ENCODE results near the gene MOB3A. TPM values are rescaled to one million over a fixed set of nuclear protein-coding genes. Genes with fewer than 3 reads are reported as not detected.

The MOB3A gene
- total RNA-seq, 5 donors from 2014 or later (not counting 1 experiment from before 2014, with no cell fraction given), result 98.6 to 162 (median 142) TPM

- Histone ChIP-seq H3K4me1 (ENCODE audit: control insufficient read depth in 1 of 2, extremely low read depth in 1 of 2, insufficient read depth in 2 of 2, low read length in 2 of 2) (peaks cover 0 to 7% of the 10 kb centered on the region in 2 experiments), H3K27me3 (replicated peaks in 1 of 2; ENCODE audit: control insufficient read depth in 2 of 2, extremely low read depth in 1 of 2, insufficient read depth in 2 of 2, low read length in 1 of 2) (no peaks in the 10 kb centered on the region), H3K9me3 (no peaks in the 10 kb centered on the region), H3K36me3 (ENCODE audit: control insufficient read depth in 2 of 2, extremely low read depth in 1 of 2, insufficient read depth in 1 of 2, low read length in 1 of 2) (peaks cover 4 to 51% of the 10 kb centered on the region in 2 donors), H3K4me3 (ENCODE audit: control insufficient read depth in 1 of 2, extremely low read depth in 1 of 2, low read length in 1 of 2) (no peak overlapping the region), H3K27ac (ENCODE audit: low read length) (no peak overlapping the region)
- Mint-ChIP-seq H3K9me3 (no peaks in the 10 kb centered on the region), H3K27ac (no peak overlapping the region), H3K36me3 (peaks cover 12% of the 10 kb centered on the region), H3K4me1 (peaks cover 0 to 10% (median 6%) of the 10 kb centered on the region in 3 donors), H3K27me3 (no peaks in the 10 kb centered on the region), H3K4me3 (no peak overlapping the region)
- WGBS (ENCODE audit: insufficient coverage), result 94% methylated on average over 20 of the region's 23 CpGs
- DNase-seq (no peak), ATAC-seq (replicated peaks in 1 of 4) (no peak)
- ChIA-PET CTCF (interaction anchor here in 1 of 2 donors (0.5 kb wide), 1 partner anchor 252 kb away, joined by 6 read pairs; no protein-coding TSS in a partner anchor), POLR2A (interaction anchor here in 1 of 2 donors (0.5 kb wide), 1 partner anchor 182 kb away, joined by 3 read pairs; no protein-coding TSS in a partner anchor)
Measured at GRCh38 chr19:2138061-2138728, 42.1 kb upstream of the MOB3A start.

GRCh38 chr19:2136796-2137195, 40.7 kb upstream of the MOB3A start:
- H3K36me3 Mint-ChIP-seq, result peaks cover 19% of the 10 kb centered on the region
- ATAC-seq (replicated peaks in 1 of 4) (no peak), DNase-seq (no peak)
- Histone ChIP-seq H3K9me3 (no peaks in the 10 kb centered on the region), H3K4me1 (ENCODE audit: control insufficient read depth in 1 of 2, extremely low read depth in 1 of 2, insufficient read depth in 2 of 2, low read length in 2 of 2) (peaks cover 0 to 7% of the 10 kb centered on the region in 2 experiments), H3K27ac (ENCODE audit: low read length) (no peak overlapping the region), H3K27me3 (replicated peaks in 1 of 2; ENCODE audit: control insufficient read depth in 2 of 2, extremely low read depth in 1 of 2, insufficient read depth in 2 of 2, low read length in 1 of 2) (no peaks in the 10 kb centered on the region), H3K36me3 (ENCODE audit: control insufficient read depth in 2 of 2, extremely low read depth in 1 of 2, insufficient read depth in 1 of 2, low read length in 1 of 2) (peaks cover 11 to 63% of the 10 kb centered on the region in 2 donors), H3K4me3 (ENCODE audit: control insufficient read depth in 1 of 2, extremely low read depth in 1 of 2, low read length in 1 of 2) (no peak overlapping the region)
- H3K9me3 Mint-ChIP-seq, result no peaks in the 10 kb centered on the region
- H3K27me3 Mint-ChIP-seq, result no peaks in the 10 kb centered on the region
- no peak overlapping the region for H3K27ac Mint-ChIP-seq
- H3K4me1 Mint-ChIP-seq, result peaks cover 0 to 8% (median 4%) of the 10 kb centered on the region in 3 donors
- H3K4me3 Mint-ChIP-seq, result no peak overlapping the region
- ChIA-PET CTCF (no interaction called here), POLR2A (no interaction called here)
- WGBS (ENCODE audit: insufficient coverage), result 98% methylated on average over 22 of the region's 23 CpGs

DNA sequence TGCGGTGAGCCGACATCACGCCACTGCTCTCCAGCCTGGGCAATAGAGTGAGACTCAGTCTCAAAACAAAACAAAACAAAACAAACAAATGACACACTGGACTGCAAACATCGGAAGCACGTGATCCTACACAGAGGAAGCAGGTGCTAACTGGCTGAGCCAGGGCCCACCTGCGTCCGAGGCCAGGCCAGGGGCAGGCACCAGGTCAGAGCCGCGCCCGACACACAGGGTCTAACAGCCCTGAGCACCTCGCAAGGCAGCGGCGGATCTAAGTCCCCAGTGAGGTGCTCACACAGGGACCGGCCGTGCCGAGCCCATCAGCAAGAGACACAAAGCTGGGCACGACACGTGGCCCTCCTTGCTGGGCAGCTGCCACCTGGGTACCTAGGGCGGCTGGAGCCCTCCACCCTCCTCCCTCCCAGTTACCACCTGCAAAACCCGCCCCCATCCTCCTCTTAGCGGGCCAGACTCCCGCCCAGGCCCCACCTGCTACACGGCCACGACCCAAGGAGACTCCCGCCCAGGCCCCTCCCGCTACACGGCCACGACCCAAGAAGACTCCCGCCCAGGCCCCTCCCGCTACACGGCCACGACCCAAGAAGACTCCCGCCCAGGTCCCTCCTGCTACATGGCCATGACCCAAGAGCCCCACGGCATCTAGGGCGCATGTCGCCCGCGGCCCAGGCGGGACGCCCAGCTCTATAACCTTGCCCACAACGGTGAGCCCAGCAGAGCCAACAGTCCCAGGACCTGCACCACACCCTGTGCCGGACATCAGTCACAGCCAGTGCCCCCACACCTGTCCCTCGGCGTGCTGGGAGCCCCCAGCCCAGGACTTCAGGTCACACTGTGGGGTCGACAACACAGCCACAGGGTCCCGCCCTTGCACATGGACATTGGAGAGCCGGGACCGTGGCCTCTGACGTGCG, 39.6 kb upstream of the MOB3A start:
- Histone ChIP-seq H3K4me1 (ENCODE audit: control insufficient read depth in 1 of 2, extremely low read depth in 1 of 2, insufficient read depth in 2 of 2, low read length in 2 of 2) (peaks cover 0 to 7% of the 10 kb centered on the region in 2 experiments), H3K4me3 (ENCODE audit: control insufficient read depth in 1 of 2, extremely low read depth in 1 of 2, low read length in 1 of 2) (no peak overlapping the region), H3K36me3 (ENCODE audit: control insufficient read depth in 2 of 2, extremely low read depth in 1 of 2, insufficient read depth in 1 of 2, low read length in 1 of 2) (peaks cover 13 to 68% of the 10 kb centered on the region in 2 donors), H3K9me3 (no peaks in the 10 kb centered on the region), H3K27me3 (replicated peaks in 1 of 2; ENCODE audit: control insufficient read depth in 2 of 2, extremely low read depth in 1 of 2, insufficient read depth in 2 of 2, low read length in 1 of 2) (no peaks in the 10 kb centered on the region), H3K27ac (ENCODE audit: low read length) (no peak overlapping the region)
- Mint-ChIP-seq H3K27ac (no peak overlapping the region), H3K4me1 (peaks cover 0 to 5% (median 1%) of the 10 kb centered on the region in 3 donors), H3K4me3 (no peak overlapping the region), H3K36me3 (peaks cover 19% of the 10 kb centered on the region), H3K27me3 (no peaks in the 10 kb centered on the region), H3K9me3 (no peaks in the 10 kb centered on the region)
- ChIA-PET POLR2A (no interaction called here), CTCF (no interaction called here)
- ATAC-seq (replicated peaks in 1 of 4) (no peak), DNase-seq (no peak)
- 94% methylated on average over 42 of the region's 50 CpGs for WGBS (ENCODE audit: insufficient coverage)

GRCh38 chr19:2132731-2133490, 36.8 kb upstream of the MOB3A start:
- Mint-ChIP-seq H3K27ac (no peak overlapping the region), H3K4me1 (peaks cover 0 to 2% (median 1%) of the 10 kb centered on the region in 3 donors), H3K4me3 (no peak overlapping the region), H3K27me3 (no peaks in the 10 kb centered on the region), H3K9me3 (no peaks in the 10 kb centered on the region), H3K36me3 (peaks cover 12% of the 10 kb centered on the region)
- ATAC-seq (replicated peaks in 1 of 4) (no peak), DNase-seq (no peak)
- H3K27ac ChIP-seq (ENCODE audit: low read length), result no peak overlapping the region
- peaks cover 17 to 65% of the 10 kb centered on the region in 2 donors for H3K36me3 ChIP-seq (ENCODE audit: control insufficient read depth in 2 of 2, extremely low read depth in 1 of 2, insufficient read depth in 1 of 2, low read length in 1 of 2)
- H3K4me3 ChIP-seq (ENCODE audit: control insufficient read depth in 1 of 2, extremely low read depth in 1 of 2, low read length in 1 of 2), result no peak overlapping the region
- no peaks in the 10 kb centered on the region for H3K27me3 ChIP-seq (replicated peaks in 1 of 2; ENCODE audit: control insufficient read depth in 2 of 2, extremely low read depth in 1 of 2, insufficient read depth in 2 of 2, low read length in 1 of 2)
- ChIA-PET CTCF (interaction anchor here in 1 of 2 donors (0.7 kb wide), 1 partner anchor 207 kb away, joined by 3 read pairs; no protein-coding TSS in a partner anchor), POLR2A (no interaction called here)
- H3K9me3 ChIP-seq, result no peaks in the 10 kb centered on the region
- H3K4me1 ChIP-seq (ENCODE audit: control insufficient read depth in 1 of 2, extremely low read depth in 1 of 2, insufficient read depth in 2 of 2, low read length in 2 of 2), result no peaks in the 10 kb centered on the region
- 99% methylated on average over 14 of the region's 19 CpGs for WGBS (ENCODE audit: insufficient coverage)

- no peak overlapping the region for H3K4me3 Mint-ChIP-seq
- ChIA-PET POLR2A (no interaction called here), CTCF (no interaction called here)
- H3K36me3 Mint-ChIP-seq, result peaks cover 12% of the 10 kb centered on the region
- ATAC-seq (replicated peaks in 1 of 4) (no peak), DNase-seq (no peak)
- no peaks in the 10 kb centered on the region for H3K9me3 Mint-ChIP-seq
- H3K27me3 ChIP-seq (replicated peaks in 1 of 2; ENCODE audit: control insufficient read depth in 2 of 2, extremely low read depth in 1 of 2, insufficient read depth in 2 of 2, low read length in 1 of 2), result no peaks in the 10 kb centered on the region
- WGBS (ENCODE audit: insufficient coverage), result 98% methylated on average over 12 of the region's 14 CpGs
- H3K4me3 ChIP-seq (ENCODE audit: control insufficient read depth in 1 of 2, extremely low read depth in 1 of 2, low read length in 1 of 2), result no peak overlapping the region
- no peaks in the 10 kb centered on the region for H3K27me3 Mint-ChIP-seq
- H3K4me1 Mint-ChIP-seq, result peaks cover 0 to 2% (median 1%) of the 10 kb centered on the region in 3 donors
- H3K4me1 ChIP-seq (ENCODE audit: control insufficient read depth in 1 of 2, extremely low read depth in 1 of 2, insufficient read depth in 2 of 2, low read length in 2 of 2), result no peaks in the 10 kb centered on the region
- peaks cover 22 to 63% of the 10 kb centered on the region in 2 donors for H3K36me3 ChIP-seq (ENCODE audit: control insufficient read depth in 2 of 2, extremely low read depth in 1 of 2, insufficient read depth in 1 of 2, low read length in 1 of 2)
- H3K27ac ChIP-seq (ENCODE audit: low read length), result no peak overlapping the region
- no peak overlapping the region for H3K27ac Mint-ChIP-seq
- H3K9me3 ChIP-seq, result no peaks in the 10 kb centered on the region
Measured at GRCh38 chr19:2132191-2132590, 36.1 kb upstream of the MOB3A start.

All from T-cell (primary cell).